ENCODE data around the gene FOLR2.

The FOLR2 gene

GRCh38 chr11:72230764-72231365, 14.3 kb downstream of the FOLR2 start:
- no peak for DNase-seq

GRCh38 chr11:72231396-72232259, 15.0 kb downstream of the FOLR2 start:
- no peak for DNase-seq

- no peak for DNase-seq
Observed at GRCh38 chr11:72232260-72233055, 15.9 kb downstream of the FOLR2 start.

GRCh38 chr11:72233056-72233772, 16.6 kb downstream of the FOLR2 start:
- no peak for DNase-seq

- DNase-seq: no peak
Observed at GRCh38 chr11:72233773-72234513, 17.3 kb downstream of the FOLR2 start.

- DNase-seq: no peak
Observed at GRCh38 chr11:72234514-72234830, 17.9 kb downstream of the FOLR2 start.

- no peak for DNase-seq
Observed at GRCh38 chr11:72234920-72235319, 18.3 kb downstream of the FOLR2 start.

- no peak for DNase-seq
Observed at GRCh38 chr11:72235351-72236057, 18.9 kb downstream of the FOLR2 start.

- no peak for DNase-seq
Observed at GRCh38 chr11:72236083-72236697, 19.6 kb downstream of the FOLR2 start.

GRCh38 chr11:72236774-72237111, 20.1 kb downstream of the FOLR2 start:
- no peak for DNase-seq

- DNase-seq: no peak
Observed at GRCh38 chr11:72237112-72237931, 20.7 kb downstream of the FOLR2 start.

GRCh38 chr11:72238040-72238450, 21.5 kb downstream of the FOLR2 start:
- DNase-seq: peak; percentile 23

GRCh38 chr11:72238492-72239312, 22.1 kb downstream of the FOLR2 start:
- no peak for DNase-seq

GRCh38 chr11:72239313-72239848, 22.8 kb downstream of the FOLR2 start:
- DNase-seq: no peak

GRCh38 chr11:72239849-72240460, 23.4 kb downstream of the FOLR2 start:
- no peak for DNase-seq

- no peak for DNase-seq
Observed at GRCh38 chr11:72240461-72241290, 24.1 kb downstream of the FOLR2 start.

- DNase-seq: no peak
Observed at GRCh38 chr11:72241291-72241781, 24.7 kb downstream of the FOLR2 start.

- DNase-seq: no peak
Observed at GRCh38 chr11:72242141-72242540, 25.5 kb downstream of the FOLR2 start.

Data from T1000 (cell line).